SK-N-SH treated with all-trans-retinoic acid at 6 μM for 48 hours (cell line): ENCODE measurements around the gene CD55.

Experiments
- ATAC-seq: fragments of 200-7000 bp; cut with Tn5 transposase; 3 replicates; pipeline ENCODE4 v1.9.1; 2020; ENCODE audit warnings: mild to moderate bottlenecking, moderate library complexity
- ARNTL ChIP-seq: fragments of 450-650 bp; formaldehyde crosslinking; IDR thresholded peaks from 2 replicates; pipeline ENCODE4 v1.5.0; 2020; ENCODE audit warnings: low read depth, mild to moderate bottlenecking, moderate library complexity, borderline replicate concordance
- BACH2 ChIP-seq: fragments of 250-450 bp; sonication (Bioruptor Pico); IDR thresholded peaks from 2 replicates; pipeline ENCODE4 v1.9.0; 2021; ENCODE audit warnings: mild to moderate bottlenecking, borderline replicate concordance
- CSDC2 ChIP-seq: fragments of 250-450 bp; sonication (Bioruptor Pico); IDR thresholded peaks from 2 replicates; pipeline ENCODE4 v1.5.0; 2020; ENCODE audit warnings: mild to moderate bottlenecking, moderate library complexity
- CSRNP3 ChIP-seq: fragments of 250-450 bp; sonication (Bioruptor Pico); IDR thresholded peaks from 2 replicates; pipeline ENCODE4 v1.5.1; 2021; ENCODE audit warnings: mild to moderate bottlenecking, moderate library complexity
- ISL1 ChIP-seq: fragments of 250-450 bp; sonication (Bioruptor Pico); IDR thresholded peaks from 2 replicates; pipeline ENCODE4 v2.1.2; 2022; ENCODE audit warnings: mild to moderate bottlenecking, moderate library complexity
- POU6F1 ChIP-seq: fragments of 250-450 bp; sonication (Bioruptor Pico); IDR thresholded peaks from 2 replicates; pipeline ENCODE4 v1.8.0; 2021; ENCODE audit warnings: low read depth, mild to moderate bottlenecking, moderate library complexity, borderline replicate concordance
- PPARA ChIP-seq: fragments of 250-450 bp; sonication (Bioruptor Pico); IDR thresholded peaks from 2 replicates; pipeline ENCODE4 v1.5.0; 2020; ENCODE audit warnings: mild to moderate bottlenecking, borderline replicate concordance
- RARB ChIP-seq: fragments of 250-450 bp; sonication (Bioruptor Pico); IDR thresholded peaks from 2 replicates; pipeline ENCODE4 v1.8.0; 2021; ENCODE audit warnings: mild to moderate bottlenecking, moderate library complexity
- SNAI2 ChIP-seq: fragments of 250-450 bp; sonication (Bioruptor Pico); IDR thresholded peaks from 2 replicates; pipeline ENCODE4 v1.5.0; 2020; ENCODE audit warnings: mild to moderate bottlenecking, moderate library complexity
- TCF4 ChIP-seq: fragments of 250-450 bp; sonication (Bioruptor Pico); IDR thresholded peaks from 2 replicates; pipeline ENCODE4 v1.8.0; 2021; ENCODE audit warnings: mild to moderate bottlenecking, moderate library complexity, borderline replicate concordance
- TOX ChIP-seq: fragments of 250-450 bp; sonication (Bioruptor Pico); IDR thresholded peaks from 2 replicates; pipeline ENCODE4 v1.8.0; 2021; ENCODE audit warnings: mild to moderate bottlenecking, moderate library complexity, borderline replicate concordance
- TSHZ2 ChIP-seq: fragments of 250-450 bp; sonication (Bioruptor Pico); IDR thresholded peaks from 2 replicates; pipeline ENCODE4 v1.5.0; 2020; ENCODE audit warnings: mild to moderate bottlenecking, moderate library complexity
- ZC3H10 ChIP-seq: fragments of 250-450 bp; sonication (Bioruptor Pico); IDR thresholded peaks from 2 replicates; pipeline ENCODE4 v1.5.1; 2021; ENCODE audit warnings: mild to moderate bottlenecking, moderate library complexity
- ZFP3 ChIP-seq: fragments of 250-450 bp; sonication (Bioruptor Pico); IDR thresholded peaks from 2 replicates; pipeline ENCODE4 v1.5.0; 2020; ENCODE audit warnings: mild to moderate bottlenecking, moderate library complexity
- ZFP30 ChIP-seq: fragments of 450-650 bp; formaldehyde crosslinking; IDR thresholded peaks from 2 replicates; pipeline ENCODE4 v1.5.0; 2022; ENCODE audit warnings: mild to moderate bottlenecking, moderate library complexity
- ZNF565 ChIP-seq: fragments of 450-650 bp; formaldehyde crosslinking; conservative IDR thresholded peaks from 2 replicates; pipeline ENCODE4 v1.5.0; 2020; ENCODE audit warnings: low read depth, mild to moderate bottlenecking, moderate library complexity
- ZNF70 ChIP-seq: fragments of 450-650 bp; formaldehyde crosslinking; IDR thresholded peaks from 2 replicates; pipeline ENCODE4 v1.5.0; 2020; ENCODE audit warnings: mild to moderate bottlenecking, moderate library complexity
- ZNF8 ChIP-seq: fragments of 450-650 bp; formaldehyde crosslinking; IDR thresholded peaks from 2 replicates; pipeline ENCODE4 v1.5.0; 2020; ENCODE audit warnings: mild to moderate bottlenecking, moderate library complexity

Gene CD55

GRCh38 chr1:207402744-207403143 is 81.3 kb downstream of the CD55 start:
- no peak for ATAC-seq
- TF ChIP-seq ZFP3 (CRISPR knock-in tag) (no peak), TSHZ2 (CRISPR knock-in tag) (no peak), CSRNP3 (CRISPR knock-in tag) (no peak), RARB (CRISPR knock-in tag) (no peak), BACH2 (CRISPR knock-in tag) (no peak), ZNF70 (CRISPR knock-in tag) (no peak), SNAI2 (CRISPR knock-in tag) (no peak), POU6F1 (CRISPR knock-in tag) (no peak), CSDC2 (no peak), ZC3H10 (CRISPR knock-in tag) (no peak), ZNF8 (CRISPR knock-in tag) (no peak), TCF4 (no peak), ZFP30 (no peak), ZNF565 (CRISPR knock-in tag) (no peak), PPARA (CRISPR knock-in tag) (no peak)

- no peak for TF ChIP-seq ARNTL (CRISPR knock-in tag)
- TF ChIP-seq ZC3H10 (CRISPR knock-in tag) = 0 out of 2 replicates have a peak, but pooled peaks have one; percentile 25
- peak; percentile 98 for ATAC-seq
Observed at GRCh38 chr1:207404849-207405525, 83.5 kb downstream of the CD55 start.

GRCh38 chr1:207405814-207406213 is 84.3 kb downstream of the CD55 start:
- no peak for ATAC-seq
- no peak for TF ChIP-seq ISL1 (CRISPR knock-in tag)
- TF ChIP-seq BACH2 (CRISPR knock-in tag) = no peak
- no peak for TF ChIP-seq ZFP30
- no peak for TF ChIP-seq CSDC2
- no peak for TF ChIP-seq CSRNP3 (CRISPR knock-in tag)
- no peak for TF ChIP-seq TOX
- no peak for TF ChIP-seq ZNF70 (CRISPR knock-in tag)
- no peak for TF ChIP-seq ZFP3 (CRISPR knock-in tag)
- TF ChIP-seq ZNF8 (CRISPR knock-in tag) = no peak
- no peak for TF ChIP-seq POU6F1 (CRISPR knock-in tag)
- no peak for TF ChIP-seq ZNF565 (CRISPR knock-in tag)
- TF ChIP-seq PPARA (CRISPR knock-in tag) = no peak
- no peak for TF ChIP-seq ZC3H10 (CRISPR knock-in tag)
